IPS DF 19.7 (cell line): ENCODE data around the gene DOCK3.

Experiments used
- DNase-seq: peaks from one replicate; pipeline ENCODE4 v3.0.0-alpha.2; 2013; ENCODE audit warnings: low read depth, low spot score

DOCK3 gene

GRCh38 chr3:51400166-51400565, 725.4 kb downstream of the DOCK3 start:
- no peak for DNase-seq

DNA sequence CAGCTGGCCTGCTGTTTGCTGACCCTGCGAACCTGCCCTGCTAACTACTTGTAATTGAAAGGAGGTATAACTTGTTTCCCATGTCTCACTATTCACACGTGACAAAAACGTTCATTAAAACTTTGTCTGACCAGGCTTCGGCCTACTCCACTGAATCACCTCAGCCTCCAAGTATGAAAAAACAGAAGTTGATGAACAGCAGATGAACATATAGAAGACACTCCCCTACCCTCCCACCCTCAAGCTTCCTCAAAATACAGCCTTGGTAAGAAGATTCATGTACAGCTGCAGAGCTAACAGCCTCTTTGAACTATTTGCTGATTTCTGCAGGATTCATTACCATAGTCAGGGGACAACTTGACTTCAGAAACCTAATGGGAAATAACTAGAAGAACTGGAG, 727.0 kb downstream of the DOCK3 start:
- no peak for DNase-seq

GRCh38 chr3:51403675-51404074, 728.9 kb downstream of the DOCK3 start:
- DNase-seq, result no peak

GRCh38 chr3:51408021-51408420, 733.3 kb downstream of the DOCK3 start:
- DNase-seq, result no peak

DNA sequence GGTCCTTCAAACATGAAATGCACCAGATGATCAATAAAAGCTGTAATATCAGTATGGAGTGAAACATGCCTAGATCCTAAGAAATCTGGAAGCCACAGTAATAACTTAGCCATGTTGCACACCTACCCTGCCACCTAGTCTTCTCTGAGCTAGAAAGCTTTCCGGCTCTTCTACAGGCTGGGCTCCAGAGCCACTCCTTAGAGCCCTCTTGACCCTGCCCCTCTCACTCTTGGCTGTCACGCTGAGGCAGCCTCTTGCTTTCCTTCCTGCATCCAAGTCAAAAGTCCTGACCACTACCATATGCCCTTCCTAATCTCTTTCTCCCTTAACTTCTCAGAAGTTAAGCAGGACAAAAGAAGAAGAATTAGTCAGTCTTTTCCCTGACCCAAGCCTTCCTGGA, 734.1 kb downstream of the DOCK3 start:
- DNase-seq, result no peak

- no peak for DNase-seq
Measured at GRCh38 chr3:51422211-51422610, 747.5 kb downstream of the DOCK3 start.

DNA sequence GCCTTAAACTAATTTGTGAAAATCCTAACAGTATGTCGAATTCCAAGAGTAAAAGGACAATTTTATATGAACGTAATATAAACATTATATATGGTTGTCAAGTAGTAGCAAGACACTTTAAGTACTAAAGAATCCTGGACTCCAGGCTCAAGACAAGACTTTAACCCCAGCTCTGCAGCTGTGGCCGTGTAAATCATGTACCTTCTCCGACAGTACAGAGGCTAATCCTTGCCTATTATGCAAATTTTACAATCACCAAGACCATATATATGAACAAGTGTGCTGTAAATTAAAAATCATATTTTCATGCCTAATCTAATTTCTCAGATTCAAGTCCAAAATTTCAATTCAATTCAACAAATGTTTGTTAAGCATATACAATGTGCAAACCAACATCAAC, 752.2 kb downstream of the DOCK3 start:
- no peak for DNase-seq

GRCh38 chr3:51429138-51429537, 754.4 kb downstream of the DOCK3 start:
- no peak for DNase-seq
